Measurements from ENCODE around the gene GRB10.
"Not testable (repeated sequence)": the region's sequence is repeated elsewhere in the genome, so short reads cannot be mapped to it uniquely, and the experiment has no call there.

GRB10 gene

GRCh38 chr7:50591098-50591479, 191.6 kb downstream of the GRB10 start:
- no peak overlapping the region for H3K4me3 ChIP-seq (ENCODE audit: low read depth, low read length)
- no peak for TF ChIP-seq CTCF (IDR thresholded peaks at IDR 0.05; ENCODE audit: borderline replicate concordance, insufficient read depth, low read depth, low read length)

- TF ChIP-seq CTCF (IDR thresholded peaks at IDR 0.05; ENCODE audit: borderline replicate concordance, insufficient read depth, low read depth, low read length), result no peak
- no peak overlapping the region for H3K4me3 ChIP-seq (ENCODE audit: low read depth, low read length)
Measured at GRCh38 chr7:50590535-50590934, 192.2 kb downstream of the GRB10 start.

- no peak overlapping the region for H3K4me3 ChIP-seq (ENCODE audit: low read depth, low read length)
- no peak for TF ChIP-seq CTCF (IDR thresholded peaks at IDR 0.05; ENCODE audit: borderline replicate concordance, insufficient read depth, low read depth, low read length)
Measured at GRCh38 chr7:50589364-50589763, 193.3 kb downstream of the GRB10 start.

GRCh38 chr7:50588937-50589336, 193.8 kb downstream of the GRB10 start:
- TF ChIP-seq CTCF (IDR thresholded peaks at IDR 0.05; ENCODE audit: borderline replicate concordance, insufficient read depth, low read depth, low read length), result 0 out of 2 replicates have a peak, but pooled peaks have one; percentile 11
- no peak overlapping the region for H3K4me3 ChIP-seq (ENCODE audit: low read depth, low read length)

- H3K4me3 ChIP-seq (ENCODE audit: low read depth, low read length), result no peak overlapping the region
Measured at GRCh38 chr7:50587737-50588136, 195.0 kb downstream of the GRB10 start.

GRCh38 chr7:50584793-50585408, 197.8 kb downstream of the GRB10 start:
- no peak for TF ChIP-seq CTCF (IDR thresholded peaks at IDR 0.05; ENCODE audit: borderline replicate concordance, insufficient read depth, low read depth, low read length)
- no peak overlapping the region for H3K4me3 ChIP-seq (ENCODE audit: low read depth, low read length)

More at GRCh38 chr7:50587737-50588136, 195.0 kb downstream of the GRB10 start:
- TF ChIP-seq CTCF (IDR thresholded peaks at IDR 0.05; ENCODE audit: borderline replicate concordance, insufficient read depth, low read depth, low read length), result no peak

- no peak overlapping the region for H3K4me3 ChIP-seq (ENCODE audit: low read depth, low read length)
- no peak for TF ChIP-seq CTCF (IDR thresholded peaks at IDR 0.05; ENCODE audit: borderline replicate concordance, insufficient read depth, low read depth, low read length)
Measured at GRCh38 chr7:50584386-50584785, 198.3 kb downstream of the GRB10 start.

GRCh38 chr7:50583295-50583694, 199.4 kb downstream of the GRB10 start:
- not testable (repeated sequence) for H3K4me3 ChIP-seq (ENCODE audit: low read depth, low read length)

- H3K4me3 ChIP-seq (ENCODE audit: low read depth, low read length), result not testable (repeated sequence)
Measured at GRCh38 chr7:50582271-50582670, 200.4 kb downstream of the GRB10 start.

GRCh38 chr7:50580666-50581065, 202.0 kb downstream of the GRB10 start:
- not testable (repeated sequence) for H3K4me3 ChIP-seq (ENCODE audit: low read depth, low read length)
